HCT116 (cell line): ENCODE results near the gene GRSF1. TPM values are rescaled to one million over a fixed set of nuclear protein-coding genes. Genes with fewer than 3 reads are reported as not detected.
"Not testable (repeated sequence)": the region's sequence is repeated elsewhere in the genome, so short reads cannot be mapped to it uniquely, and the experiment has no call there.

Experiments used
- ATAC-seq: fragments of 200-7000 bp; cut with Tn5 transposase; 2 replicates; pipeline ENCODE4 v1.9.1; 2020; ENCODE audit warnings: mild to moderate bottlenecking, moderate library complexity
- BruUV-seq: library from RNA; stranded (reverse); fragments of 400-500 nt; replicated peaks from 2 replicates; lab custom pipeline; 2021; lab: Mats Ljungman, UMichigan
- CTCF ChIA-PET: fragments of 300-600 bp; sonication (Branson Sonifier 250); formaldehyde crosslinking; loops from one replicate; lab custom pipeline; 2021; ENCODE audit warnings: antibody characterized with exemption; lab: Charles Lee
- POLR2A ChIA-PET: fragments of 300-600, 350-600 bp; sonication (Branson Sonifier 250); formaldehyde crosslinking; loops from one replicate; lab custom pipeline; 2021; ENCODE audit warnings: antibody characterized with exemption; lab: Charles Lee
- RAD21 ChIA-PET, 2 experiments: fragments of 300-600 bp; sonication (Branson Sonifier 250); formaldehyde crosslinking; loops; one replicate each; lab custom pipeline; 2023; ENCODE audit warnings: low total read pairs in 2 of 2; ENCODE audit not compliant: uncharacterized antibody in 2 of 2, unreplicated experiment in 2 of 2, low non-redundant PET in 1 of 2; lab: Charles Lee
- DNase-seq: peaks from one replicate; pipeline ENCODE4 v3.0.0-alpha.2; 2010; ENCODE audit warnings: low read depth, low spot score
- H2AFZ ChIP-seq: fragments of 200-600 bp; shearing (Covaris generic), sonication (generic); 2 replicates; pipeline ENCODE4 v1.6.1; 2017; ENCODE audit warnings: low read depth, mixed run types, mixed read lengths, antibody characterized with exemption, low read length; ENCODE audit not compliant: poor library complexity, severe bottlenecking
- H3K27ac ChIP-seq: 2 replicates; pipeline ENCODE4 v1.5.1; 2012; ENCODE audit warnings: low read depth, low read length
- H3K27me3 ChIP-seq: fragments of 200-600 bp; sonication (generic); 2 replicates; pipeline ENCODE4 v1.6.1; 2016; ENCODE audit warnings: mixed run types, low read length, mixed read lengths; ENCODE audit not compliant: insufficient read depth
- H3K36me3 ChIP-seq, 2 experiments: fragments of 200-500 bp in 1 of 2; fragments of 200-600 bp in 1 of 2; sonication (Bioruptor generic) in 1 of 2; sonication (generic) in 1 of 2; 2 replicates each; pipeline versions ENCODE4 v1.5.1 to v1.6.1; 2014 to 2016; ENCODE audit warnings: low read length in 2 of 2, inconsistent platforms in 1 of 2, mixed read lengths in 1 of 2, mixed run types in 1 of 2; ENCODE audit not compliant: insufficient read depth in 2 of 2, control insufficient read depth in 1 of 2
- H3K4me1 ChIP-seq, 2 experiments: fragments of 200-600 bp in 1 of 2; sonication (generic) in 1 of 2; 2 replicates each; pipeline versions ENCODE4 v1.5.1 to v1.6.1; 2012 to 2017; ENCODE audit warnings: low read length in 2 of 2, inconsistent platforms in 1 of 2, mild to moderate bottlenecking in 1 of 2, mixed read lengths in 1 of 2, mixed run types in 1 of 2, moderate library complexity in 1 of 2; ENCODE audit not compliant: insufficient read depth in 2 of 2, control insufficient read depth in 1 of 2
- H3K4me2 ChIP-seq: fragments of 200-600 bp; sonication (generic); 2 replicates; pipeline ENCODE4 v1.6.1; 2017; ENCODE audit warnings: mixed run types, low read length, mixed read lengths
- H3K4me3 ChIP-seq, 2 experiments: fragments of 200-600 bp in 1 of 2; sonication (generic) in 1 of 2; replicated peaks in 1 of 2; 2 replicates each; pipeline ENCODE4 v1.5.1; 2011 to 2016; ENCODE audit warnings: low read length in 2 of 2, control low read depth in 1 of 2, low read depth in 1 of 2, mild to moderate bottlenecking in 1 of 2, mixed read lengths in 1 of 2, mixed run types in 1 of 2
- H3K79me2 ChIP-seq: fragments of 200-600 bp; sonication (generic); 2 replicates; pipeline ENCODE4 v1.6.1; 2017; ENCODE audit warnings: mild to moderate bottlenecking, mixed run types, low read length, moderate library complexity, mixed read lengths; ENCODE audit not compliant: insufficient read depth
- H3K9ac ChIP-seq: fragments of 200-600 bp; sonication (generic); 2 replicates; pipeline ENCODE4 v1.6.1; 2016; ENCODE audit warnings: low read length, mixed read lengths
- H3K9me2 ChIP-seq: fragments of 200-600 bp; sonication (generic), shearing (Covaris generic); 2 replicates; pipeline ENCODE4 v1.6.1; 2017; ENCODE audit warnings: mixed run types, mild to moderate bottlenecking, moderate library complexity; ENCODE audit not compliant: insufficient read depth
- H3K9me3 ChIP-seq, 2 experiments: fragments of 200-500 bp in 1 of 2; fragments of 200-600 bp in 1 of 2; sonication (Bioruptor generic) in 1 of 2; sonication (generic) in 1 of 2; 2 replicates each; pipeline ENCODE4 v1.6.1; 2014 to 2017; ENCODE audit warnings: low read length in 2 of 2, mixed read lengths in 2 of 2, inconsistent platforms in 1 of 2, low read depth in 1 of 2, mild to moderate bottlenecking in 1 of 2, mixed run types in 1 of 2, moderate library complexity in 1 of 2; ENCODE audit not compliant: control insufficient read depth in 1 of 2, insufficient read depth in 1 of 2
- H4K20me1 ChIP-seq: fragments of 200-600 bp; sonication (generic), shearing (Covaris generic); 2 replicates; pipeline ENCODE4 v1.6.1; 2017; ENCODE audit warnings: mixed run types, mild to moderate bottlenecking, moderate library complexity; ENCODE audit not compliant: insufficient read depth
- CEBPB ChIP-seq: IDR thresholded peaks from 2 replicates; pipeline ENCODE4 v1.6.1; 2012; ENCODE audit warnings: low read depth
- EZH2 ChIP-seq: fragments of 200-600 bp; sonication (generic); IDR thresholded peaks from 2 replicates; pipeline ENCODE4 v1.6.1; 2017; ENCODE audit warnings: antibody characterized with exemption, mixed run types
- JUND ChIP-seq: IDR thresholded peaks from 2 replicates; pipeline ENCODE4 v1.6.1; 2012
- YY1 ChIP-seq: IDR thresholded peaks from 2 replicates; pipeline ENCODE4 v1.6.1; 2011; ENCODE audit warnings: low read length, low read depth, moderate library complexity, mild to moderate bottlenecking; ENCODE audit not compliant: insufficient replicate concordance; ENCODE audit errors: extremely low read depth
- ZBTB33 ChIP-seq: IDR thresholded peaks from 2 replicates; pipeline ENCODE4 v1.6.1; 2011; ENCODE audit warnings: mild to moderate bottlenecking, low read length, moderate library complexity; ENCODE audit not compliant: insufficient replicate concordance; ENCODE audit errors: extremely low read depth
- intact Hi-C: fragments of 100-400 bp; cut with micrococcal nuclease; formaldehyde crosslinking; loops from 2 replicates; pipeline ENCODE4 v1.10.0; 2022
- total RNA-seq: library from RNA; stranded (reverse); gene quantifications from one replicate; pipeline ENCODE4 v1.2.1, GENCODE V29; 2021; ENCODE audit not compliant: unreplicated experiment
- TF ChIP-seq, protein P1 (sequence below): IDR thresholded peaks from 2 replicates; pipeline ENCODE4 v1.6.1; 2012; ENCODE audit warnings: low read depth
- TF ChIP-seq, protein P2 (sequence below), 3 experiments: fragments of 200-600 bp in 1 of 3; sonication (generic) in 1 of 3; IDR thresholded peaks in 2 of 3; conservative IDR thresholded peaks in 1 of 3; 2 replicates each; pipeline ENCODE4 v1.5.1; 2012 to 2017; ENCODE audit warnings: low read depth in 2 of 3, low read length in 2 of 3, antibody characterized with exemption in 1 of 3, borderline replicate concordance in 1 of 3, control low read depth in 1 of 3, mild to moderate bottlenecking in 1 of 3, mixed read lengths in 1 of 3, mixed run types in 1 of 3, moderate library complexity in 1 of 3; ENCODE audit not compliant: insufficient read depth in 1 of 3

The GRSF1 gene
- total RNA-seq, 1 experiment from 2014 or later: 131 TPM

GRCh38 chr4:70772929-70773555 is 66.6 kb downstream of the GRSF1 start:
- no peaks in the 10 kb centered on the region for H3K79me2 ChIP-seq
- no peaks in the 10 kb centered on the region for H3K27me3 ChIP-seq
- H2AFZ ChIP-seq: no peak overlapping the region
- H3K9me2 ChIP-seq: no peaks in the 10 kb centered on the region
- POLR2A ChIA-PET: no interaction called here
- TF ChIP-seq YY1: no peak
- no peak for TF ChIP-seq CEBPB
- TF ChIP-seq JUND: no peak
- no peak for TF ChIP-seq EZH2
- TF ChIP-seq, protein P1, sequence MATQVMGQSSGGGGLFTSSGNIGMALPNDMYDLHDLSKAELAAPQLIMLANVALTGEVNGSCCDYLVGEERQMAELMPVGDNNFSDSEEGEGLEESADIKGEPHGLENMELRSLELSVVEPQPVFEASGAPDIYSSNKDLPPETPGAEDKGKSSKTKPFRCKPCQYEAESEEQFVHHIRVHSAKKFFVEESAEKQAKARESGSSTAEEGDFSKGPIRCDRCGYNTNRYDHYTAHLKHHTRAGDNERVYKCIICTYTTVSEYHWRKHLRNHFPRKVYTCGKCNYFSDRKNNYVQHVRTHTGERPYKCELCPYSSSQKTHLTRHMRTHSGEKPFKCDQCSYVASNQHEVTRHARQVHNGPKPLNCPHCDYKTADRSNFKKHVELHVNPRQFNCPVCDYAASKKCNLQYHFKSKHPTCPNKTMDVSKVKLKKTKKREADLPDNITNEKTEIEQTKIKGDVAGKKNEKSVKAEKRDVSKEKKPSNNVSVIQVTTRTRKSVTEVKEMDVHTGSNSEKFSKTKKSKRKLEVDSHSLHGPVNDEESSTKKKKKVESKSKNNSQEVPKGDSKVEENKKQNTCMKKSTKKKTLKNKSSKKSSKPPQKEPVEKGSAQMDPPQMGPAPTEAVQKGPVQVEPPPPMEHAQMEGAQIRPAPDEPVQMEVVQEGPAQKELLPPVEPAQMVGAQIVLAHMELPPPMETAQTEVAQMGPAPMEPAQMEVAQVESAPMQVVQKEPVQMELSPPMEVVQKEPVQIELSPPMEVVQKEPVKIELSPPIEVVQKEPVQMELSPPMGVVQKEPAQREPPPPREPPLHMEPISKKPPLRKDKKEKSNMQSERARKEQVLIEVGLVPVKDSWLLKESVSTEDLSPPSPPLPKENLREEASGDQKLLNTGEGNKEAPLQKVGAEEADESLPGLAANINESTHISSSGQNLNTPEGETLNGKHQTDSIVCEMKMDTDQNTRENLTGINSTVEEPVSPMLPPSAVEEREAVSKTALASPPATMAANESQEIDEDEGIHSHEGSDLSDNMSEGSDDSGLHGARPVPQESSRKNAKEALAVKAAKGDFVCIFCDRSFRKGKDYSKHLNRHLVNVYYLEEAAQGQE: no peak
- TF ChIP-seq, protein P2, sequence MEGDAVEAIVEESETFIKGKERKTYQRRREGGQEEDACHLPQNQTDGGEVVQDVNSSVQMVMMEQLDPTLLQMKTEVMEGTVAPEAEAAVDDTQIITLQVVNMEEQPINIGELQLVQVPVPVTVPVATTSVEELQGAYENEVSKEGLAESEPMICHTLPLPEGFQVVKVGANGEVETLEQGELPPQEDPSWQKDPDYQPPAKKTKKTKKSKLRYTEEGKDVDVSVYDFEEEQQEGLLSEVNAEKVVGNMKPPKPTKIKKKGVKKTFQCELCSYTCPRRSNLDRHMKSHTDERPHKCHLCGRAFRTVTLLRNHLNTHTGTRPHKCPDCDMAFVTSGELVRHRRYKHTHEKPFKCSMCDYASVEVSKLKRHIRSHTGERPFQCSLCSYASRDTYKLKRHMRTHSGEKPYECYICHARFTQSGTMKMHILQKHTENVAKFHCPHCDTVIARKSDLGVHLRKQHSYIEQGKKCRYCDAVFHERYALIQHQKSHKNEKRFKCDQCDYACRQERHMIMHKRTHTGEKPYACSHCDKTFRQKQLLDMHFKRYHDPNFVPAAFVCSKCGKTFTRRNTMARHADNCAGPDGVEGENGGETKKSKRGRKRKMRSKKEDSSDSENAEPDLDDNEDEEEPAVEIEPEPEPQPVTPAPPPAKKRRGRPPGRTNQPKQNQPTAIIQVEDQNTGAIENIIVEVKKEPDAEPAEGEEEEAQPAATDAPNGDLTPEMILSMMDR (IDR thresholded peaks at IDR 0.05 in 2 of 3, conservative IDR thresholded peaks at IDR 0.05 in 1 of 3; ENCODE audit: borderline replicate concordance in 1 of 3, insufficient read depth in 1 of 3, low read depth in 2 of 3, low read length in 2 of 3): no peak
- TF ChIP-seq ZBTB33: no peak
- no peak overlapping the region for H3K4me2 ChIP-seq
- CTCF ChIA-PET: no interaction called here
- H3K9me3 ChIP-seq: no peaks in the 10 kb centered on the region
- DNase-seq (no peak), ATAC-seq (no peak)
- RAD21 ChIA-PET: no interaction called here
- no TSS peak for BruUV-seq
- H3K4me3 ChIP-seq: no peak overlapping the region
- H3K9ac ChIP-seq: no peak overlapping the region
- H3K36me3 ChIP-seq: 0 out of 4 replicates have a peak, but pooled peaks cover 0 to 3% of the 10 kb centered on the region in 2 experiments
- no peaks in the 10 kb centered on the region for H3K4me1 ChIP-seq
- intact Hi-C loops: no loop called here
- no peaks in the 10 kb centered on the region for H4K20me1 ChIP-seq
- H3K27ac ChIP-seq: no peak overlapping the region

GRCh38 chr4:70769396-70769795 is 70.3 kb downstream of the GRSF1 start:
- H3K4me2 ChIP-seq, POLR2A ChIA-PET, H3K4me1 ChIP-seq, CTCF ChIA-PET, H4K20me1 ChIP-seq, H3K4me3 ChIP-seq, RAD21 ChIA-PET, H3K9me2 ChIP-seq, H3K36me3 ChIP-seq, H3K9ac ChIP-seq, intact Hi-C loops, BruUV-seq, H3K27ac ChIP-seq, H3K9me3 ChIP-seq, DNase-seq, H2AFZ ChIP-seq, H3K27me3 ChIP-seq, H3K79me2 ChIP-seq, ATAC-seq: not testable (repeated sequence)
